ENCODE results near the gene KAT6B.

DNA sequence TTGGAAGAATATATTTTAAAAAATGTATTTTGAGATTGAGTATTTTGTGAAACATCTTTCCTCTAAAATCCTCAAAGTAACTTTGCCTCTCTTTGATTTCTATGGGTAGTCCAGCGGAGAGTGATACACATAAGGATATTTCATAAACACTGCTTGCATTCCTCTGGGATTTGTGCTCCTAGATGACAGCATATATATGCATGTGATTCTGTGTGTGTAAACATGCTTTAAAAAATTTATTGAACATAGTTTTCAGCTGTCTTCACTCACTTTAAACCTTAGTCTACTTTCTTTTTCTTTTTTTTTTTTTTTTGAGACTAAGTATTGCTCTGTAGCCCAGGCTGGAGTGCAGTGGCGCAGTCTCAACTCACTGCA is 84.6 kb downstream of the KAT6B start:
- TF ChIP-seq EZH2 (IDR thresholded peaks at IDR 0.05; ENCODE audit: insufficient read depth, poor library complexity, severe bottlenecking): no peak
- TF ChIP-seq EZH2phosphoT487 (IDR thresholded peaks at IDR 0.05; ENCODE audit: insufficient read depth, low read depth): no peak
